ENCODE data around the gene AMIGO2. TPM values are rescaled to one million over a fixed set of nuclear protein-coding genes. Genes with fewer than 3 reads are reported as not detected.

AMIGO2 gene
- total RNA-seq, 1 experiment from 2014 or later = 8.6 TPM

DNA sequence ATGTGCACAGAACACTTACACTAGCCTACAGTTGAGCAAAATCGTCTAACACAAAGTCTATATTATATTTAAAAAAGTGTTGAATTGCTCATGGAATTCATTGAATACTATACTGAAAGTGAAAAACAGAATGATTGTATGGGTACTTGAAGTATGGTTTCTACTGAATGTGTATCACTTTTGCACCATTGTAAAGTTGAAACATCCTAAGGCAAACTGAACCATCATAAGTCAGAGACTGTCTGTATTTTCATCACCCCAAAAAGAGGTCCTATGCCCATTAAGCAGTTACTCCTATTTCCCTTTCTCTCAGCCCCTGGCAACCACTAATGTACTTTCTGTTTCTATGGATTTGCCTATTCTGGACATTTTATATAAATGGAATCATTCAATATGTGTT is 4.4 kb upstream of the AMIGO2 start:
- no peak for DNase-seq
- H3K27ac ChIP-seq (ENCODE audit: insufficient read length, low read depth, low read length) = no peak overlapping the region

More for the DNA sequence above, 4.4 kb upstream of the AMIGO2 start:
- Mint-ChIP-seq H3K4me3 (no peak overlapping the region), H3K36me3 (ENCODE audit: insufficient read depth in 1 of 3, low read depth in 3 of 3) (no peaks in the 10 kb centered on the region; a peak in 1 of 7 replicates), H3K4me1 (peaks cover 30 to 62% of the 10 kb centered on the region in 2 experiments), H3K9me3 (no peaks in the 10 kb centered on the region), H3K27me3 (ENCODE audit: low read depth) (peaks cover 3% of the 10 kb centered on the region), H3K27ac (no peak overlapping the region)
- Histone ChIP-seq H3K4me2 (ENCODE audit: insufficient read depth, insufficient read length, low read length) (no peak overlapping the region), H3K79me2 (ENCODE audit: insufficient read depth, low read length) (no peaks in the 10 kb centered on the region), H3K27me3 (ENCODE audit: insufficient read depth, low read length) (no peaks in the 10 kb centered on the region), H2BK5ac (ENCODE audit: insufficient read length, low read length) (no peak overlapping the region), H2BK12ac (ENCODE audit: insufficient read length, low read depth, low read length) (no peak overlapping the region), H2AK5ac (ENCODE audit: insufficient read length, low read length) (no peak overlapping the region), H3K14ac (ENCODE audit: insufficient read depth, low read length) (no peak overlapping the region), H2BK20ac (ENCODE audit: low read depth, low read length, poor library complexity, severe bottlenecking) (no peak overlapping the region), H3K4me1 (ENCODE audit: insufficient read depth, low read length) (no peaks in the 10 kb centered on the region; the same call in 1 of the 2 replicates), H4K8ac (replicated peaks; ENCODE audit: insufficient read length, low read depth, low read length) (no peak overlapping the region), H2BK15ac (ENCODE audit: low read depth, low read length) (no peak overlapping the region), H2AFZ (ENCODE audit: low read length) (no peak overlapping the region), H4K91ac (ENCODE audit: insufficient read length, low read depth, low read length) (no peak overlapping the region), H3K79me1 (ENCODE audit: insufficient read depth, low read depth, low read length, poor library complexity, severe bottlenecking) (no peaks in the 10 kb centered on the region), H3K18ac (ENCODE audit: insufficient read length, low read depth, low read length) (no peak overlapping the region), H4K20me1 (ENCODE audit: control insufficient read depth, insufficient read depth, insufficient read length) (no peaks in the 10 kb centered on the region), H3K9me3 (ENCODE audit: control insufficient read depth, low read depth, low read length) (no peaks in the 10 kb centered on the region), H3K56ac (ENCODE audit: insufficient read length, low read depth, low read length) (no peak overlapping the region), H3K23me2 (ENCODE audit: insufficient read length, low read depth, low read length, poor library complexity, severe bottlenecking) (peaks cover 12% of the 10 kb centered on the region), H4K5ac (ENCODE audit: insufficient read length, low read depth, low read length) (no peak overlapping the region), H3K4ac (ENCODE audit: low read depth, low read length) (no peak overlapping the region), H3K23ac (ENCODE audit: insufficient read length, low read depth, low read length) (no peak overlapping the region), H3T11ph (ENCODE audit: low read length) (no peak overlapping the region), H3K9ac (ENCODE audit: extremely low read depth, insufficient read length, low read length) (no peak overlapping the region), H2BK120ac (ENCODE audit: low read depth, low read length, poor library complexity, severe bottlenecking) (no peak overlapping the region)
- TF ChIP-seq, protein P1, sequence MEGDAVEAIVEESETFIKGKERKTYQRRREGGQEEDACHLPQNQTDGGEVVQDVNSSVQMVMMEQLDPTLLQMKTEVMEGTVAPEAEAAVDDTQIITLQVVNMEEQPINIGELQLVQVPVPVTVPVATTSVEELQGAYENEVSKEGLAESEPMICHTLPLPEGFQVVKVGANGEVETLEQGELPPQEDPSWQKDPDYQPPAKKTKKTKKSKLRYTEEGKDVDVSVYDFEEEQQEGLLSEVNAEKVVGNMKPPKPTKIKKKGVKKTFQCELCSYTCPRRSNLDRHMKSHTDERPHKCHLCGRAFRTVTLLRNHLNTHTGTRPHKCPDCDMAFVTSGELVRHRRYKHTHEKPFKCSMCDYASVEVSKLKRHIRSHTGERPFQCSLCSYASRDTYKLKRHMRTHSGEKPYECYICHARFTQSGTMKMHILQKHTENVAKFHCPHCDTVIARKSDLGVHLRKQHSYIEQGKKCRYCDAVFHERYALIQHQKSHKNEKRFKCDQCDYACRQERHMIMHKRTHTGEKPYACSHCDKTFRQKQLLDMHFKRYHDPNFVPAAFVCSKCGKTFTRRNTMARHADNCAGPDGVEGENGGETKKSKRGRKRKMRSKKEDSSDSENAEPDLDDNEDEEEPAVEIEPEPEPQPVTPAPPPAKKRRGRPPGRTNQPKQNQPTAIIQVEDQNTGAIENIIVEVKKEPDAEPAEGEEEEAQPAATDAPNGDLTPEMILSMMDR (conservative IDR thresholded peaks at IDR 0.05) = no peak
- no CpG with 5 or more reads among the region's 1 CpG for WGBS (ENCODE audit: extremely low coverage, insufficient read length, low lambda C conversion rate)
